GM10847 (cell line): ENCODE data around the gene STX7.

Source experiments
- POLR2A ChIP-seq: IDR thresholded peaks from 2 replicates; pipeline ENCODE4 v1.6.1; 2011; ENCODE audit not compliant: insufficient read length; ENCODE audit errors: extremely low read depth

The STX7 gene

GRCh38 chr6:132410830-132411229, 102.1 kb downstream of the STX7 start:
- TF ChIP-seq POLR2A, result no peak

- TF ChIP-seq POLR2A, result no peak
Observed at GRCh38 chr6:132405143-132405915, 107.6 kb downstream of the STX7 start.

- TF ChIP-seq POLR2A, result no peak
Observed at GRCh38 chr6:132404736-132405135, 108.2 kb downstream of the STX7 start.

GRCh38 chr6:132404330-132404729, 108.6 kb downstream of the STX7 start:
- TF ChIP-seq POLR2A, result no peak

- no peak for TF ChIP-seq POLR2A
Observed at GRCh38 chr6:132401618-132402285, 111.2 kb downstream of the STX7 start.

- no peak for TF ChIP-seq POLR2A
Observed at GRCh38 chr6:132400883-132401617, 111.9 kb downstream of the STX7 start, which contains the start of gene MOXD1. MOXD1 (minus strand) TSS chr6:132401475; CDS start chr6:132401426, 49 bp downstream.

- no peak for TF ChIP-seq POLR2A
Observed at GRCh38 chr6:132400555-132400882, 112.4 kb downstream of the STX7 start.

- no peak for TF ChIP-seq POLR2A
Observed at GRCh38 chr6:132399376-132400074, 113.4 kb downstream of the STX7 start.
